H9 (cell line): ENCODE measurements around the gene LTBP2. TPM values are rescaled to one million over a fixed set of nuclear protein-coding genes. Genes with fewer than 3 reads are reported as not detected.

Source experiments
- DNase-seq: peaks from one replicate; pipeline ENCODE4 v3.0.0-alpha.2; 2017
- H2AFZ ChIP-seq: one replicate; pipeline ENCODE4 v1.6.1; 2013; ENCODE audit warnings: mild to moderate bottlenecking, low read length, control low read depth, moderate library complexity
- H2AK5ac ChIP-seq: 2 replicates; pipeline ENCODE4 v1.6.1; 2013; ENCODE audit warnings: low read length, control low read depth, mixed read lengths; ENCODE audit not compliant: insufficient read length
- H2BK120ac ChIP-seq: one replicate; pipeline ENCODE4 v1.6.1; 2013; ENCODE audit warnings: low read depth, mild to moderate bottlenecking, low read length, control low read depth, inconsistent platforms; ENCODE audit not compliant: poor library complexity, severe bottlenecking
- H2BK12ac ChIP-seq: 2 replicates; pipeline ENCODE4 v1.6.1; 2013; ENCODE audit warnings: low read length, control low read depth, mixed read lengths, low read depth; ENCODE audit not compliant: insufficient read length
- H2BK15ac ChIP-seq: 2 replicates; pipeline ENCODE4 v1.6.1; 2013; ENCODE audit warnings: low read depth, low read length, control low read depth
- H2BK20ac ChIP-seq: one replicate; pipeline ENCODE4 v1.6.1; 2013; ENCODE audit warnings: low read depth, mild to moderate bottlenecking, low read length, control low read depth, inconsistent platforms; ENCODE audit not compliant: poor library complexity, severe bottlenecking
- H2BK5ac ChIP-seq: 2 replicates; pipeline ENCODE4 v1.6.1; 2013; ENCODE audit warnings: low read length, control low read depth, mixed read lengths; ENCODE audit not compliant: insufficient read length
- H3K14ac ChIP-seq: 2 replicates; pipeline ENCODE4 v1.6.1; 2013; ENCODE audit warnings: low read length, control low read depth; ENCODE audit not compliant: insufficient read depth
- H3K18ac ChIP-seq: 2 replicates; pipeline ENCODE4 v1.6.1; 2013; ENCODE audit warnings: low read depth, mild to moderate bottlenecking, mixed read lengths, low read length, control low read depth; ENCODE audit not compliant: insufficient read length
- H3K23ac ChIP-seq: 2 replicates; pipeline ENCODE4 v1.6.1; 2013; ENCODE audit warnings: low read length, control low read depth, mixed read lengths, low read depth; ENCODE audit not compliant: insufficient read length
- H3K23me2 ChIP-seq: 2 replicates; pipeline ENCODE4 v1.6.1; 2013; ENCODE audit warnings: low read depth, mild to moderate bottlenecking, mixed read lengths, low read length, control low read depth; ENCODE audit not compliant: insufficient read length, poor library complexity, severe bottlenecking
- H3K27ac ChIP-seq: 2 replicates; pipeline ENCODE4 v1.5.1; 2013; ENCODE audit warnings: low read length, control low read depth, mixed read lengths, low read depth; ENCODE audit not compliant: insufficient read length
- H3K27me3 ChIP-seq: 2 replicates; pipeline ENCODE4 v1.6.1; 2013; ENCODE audit warnings: low read length, control low read depth, inconsistent platforms; ENCODE audit not compliant: insufficient read depth
- H3K4ac ChIP-seq: 2 replicates; pipeline ENCODE4 v1.6.1; 2013; ENCODE audit warnings: low read depth, mild to moderate bottlenecking, control low read depth, inconsistent platforms, low read length, moderate library complexity
- H3K4me1 ChIP-seq: 2 replicates; pipeline ENCODE4 v1.6.1; 2013; ENCODE audit warnings: low read length, control low read depth, inconsistent platforms; ENCODE audit not compliant: insufficient read depth
- H3K4me2 ChIP-seq: 2 replicates; pipeline ENCODE4 v1.6.1; 2013; ENCODE audit warnings: low read length, control low read depth, mixed read lengths; ENCODE audit not compliant: insufficient read length, insufficient read depth
- H3K56ac ChIP-seq: 2 replicates; pipeline ENCODE4 v1.6.1; 2013; ENCODE audit warnings: low read depth, mild to moderate bottlenecking, mixed read lengths, low read length, control low read depth; ENCODE audit not compliant: insufficient read length
- H3K79me1 ChIP-seq: 2 replicates; pipeline ENCODE4 v1.6.1; 2013; ENCODE audit warnings: low read depth, mild to moderate bottlenecking, moderate library complexity, low read length, control low read depth, inconsistent platforms; ENCODE audit not compliant: insufficient read depth, poor library complexity, severe bottlenecking
- H3K79me2 ChIP-seq: 2 replicates; pipeline ENCODE4 v1.6.1; 2013; ENCODE audit warnings: low read length, control low read depth, inconsistent platforms; ENCODE audit not compliant: insufficient read depth
- H3K9ac ChIP-seq: 2 replicates; pipeline ENCODE4 v1.6.1; 2013; ENCODE audit warnings: low read length, control low read depth, mixed read lengths; ENCODE audit not compliant: insufficient read length; ENCODE audit errors: extremely low read depth
- H3K9me3 ChIP-seq: one replicate; pipeline ENCODE4 v1.6.1; 2013; ENCODE audit warnings: low read depth, low read length, inconsistent platforms; ENCODE audit not compliant: control insufficient read depth
- H3T11ph ChIP-seq: one replicate; pipeline ENCODE4 v1.6.1; 2013; ENCODE audit warnings: mild to moderate bottlenecking, low read length, control low read depth, inconsistent platforms
- H4K20me1 ChIP-seq: one replicate; pipeline ENCODE4 v1.6.1; 2013; ENCODE audit not compliant: control insufficient read depth, insufficient read length, insufficient read depth
- H4K5ac ChIP-seq: 2 replicates; pipeline ENCODE4 v1.6.1; 2013; ENCODE audit warnings: low read depth, mild to moderate bottlenecking, mixed read lengths, low read length, control low read depth; ENCODE audit not compliant: insufficient read length
- H4K8ac ChIP-seq: replicated peaks from 2 replicates; pipeline ENCODE4 v1.6.1; 2013; ENCODE audit warnings: low read length, control low read depth, mixed read lengths, low read depth; ENCODE audit not compliant: insufficient read length
- H4K91ac ChIP-seq: 2 replicates; pipeline ENCODE4 v1.6.1; 2013; ENCODE audit warnings: low read depth, mild to moderate bottlenecking, moderate library complexity, mixed read lengths, low read length, control low read depth; ENCODE audit not compliant: insufficient read length
- H3K27ac Mint-ChIP-seq, 3 experiments: 2 replicates in 2 of 3; 3 replicates in 1 of 3; pipeline ENCODE4 v1.8.0; 2020 to 2021; ENCODE audit warnings: mixed read lengths in 3 of 3, mild to moderate bottlenecking in 1 of 3, moderate library complexity in 1 of 3
- H3K27me3 Mint-ChIP-seq: 2 replicates; pipeline ENCODE4 v1.8.0; 2021; ENCODE audit warnings: low read depth, mild to moderate bottlenecking, moderate library complexity, mixed read lengths
- H3K36me3 Mint-ChIP-seq, 3 experiments: 2 replicates in 2 of 3; 3 replicates in 1 of 3; pipeline ENCODE4 v1.8.0; 2020 to 2021; ENCODE audit warnings: low read depth in 3 of 3, mixed read lengths in 3 of 3; ENCODE audit not compliant: insufficient read depth in 1 of 3
- H3K4me1 Mint-ChIP-seq, 2 experiments: 2 replicates each; pipeline ENCODE4 v1.8.0; 2020; ENCODE audit warnings: mixed read lengths in 2 of 2
- H3K4me3 Mint-ChIP-seq, 2 experiments: 2 replicates in 1 of 2; 3 replicates in 1 of 2; pipeline ENCODE4 v1.8.0; 2020 to 2021; ENCODE audit warnings: mild to moderate bottlenecking in 2 of 2, mixed read lengths in 2 of 2, moderate library complexity in 1 of 2
- H3K9me3 Mint-ChIP-seq, 2 experiments: 2 replicates in 1 of 2; 3 replicates in 1 of 2; pipeline ENCODE4 v1.8.0; 2020; ENCODE audit warnings: mild to moderate bottlenecking in 2 of 2, mixed read lengths in 2 of 2, moderate library complexity in 1 of 2
- CTCF ChIP-seq: fragments of 200-600 bp; sonication (generic); conservative IDR thresholded peaks from 3 replicates; pipeline ENCODE4 v1.8.0; 2021; ENCODE audit warnings: antibody characterized with exemption, mild to moderate bottlenecking
- WGBS: extraction: QIAGEN DNeasy Blood & Tissue Kit; methylation state at CpG from one replicate; pipeline ENCODE4 v1.1.7; 2013; ENCODE audit warnings: missing lambda C conversion rate, low lambda C conversion rate, mixed read lengths; ENCODE audit not compliant: insufficient read length; ENCODE audit errors: extremely low coverage; 5-methylcytosine and 5-hydroxymethylcytosine counted together
- total RNA-seq: library from RNA; stranded (reverse); gene quantifications from 2 replicates; pipeline ENCODE4 v1.2.1, GENCODE V29; 2021

LTBP2 gene
- total RNA-seq, 1 experiment from 2014 or later = 0.77 TPM

DNA sequence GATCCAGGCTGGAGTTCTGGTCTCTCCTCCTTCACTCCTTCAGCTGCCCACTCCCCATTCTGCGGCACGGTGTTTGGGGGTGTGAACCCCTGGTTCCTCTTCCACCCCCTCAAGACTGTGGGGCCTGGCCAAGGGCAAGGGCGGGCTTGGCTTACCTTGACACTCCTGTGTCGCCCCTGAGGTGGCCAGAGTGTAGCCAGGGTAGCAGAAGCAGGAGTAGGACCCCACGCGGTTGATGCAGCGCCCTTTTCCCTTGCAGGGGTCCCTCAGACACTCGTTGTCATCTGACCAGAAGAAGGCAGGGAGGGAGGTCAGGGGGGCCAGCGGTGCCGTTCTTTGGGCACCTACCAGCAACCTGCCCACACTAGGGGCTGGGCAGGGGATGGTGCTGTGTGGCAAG, 90.3 kb downstream of the LTBP2 start:
- no peaks in the 10 kb centered on the region for H3K27me3 ChIP-seq
- no peak overlapping the region for H4K5ac ChIP-seq
- Mint-ChIP-seq H3K27me3 (peaks cover 4% of the 10 kb centered on the region), H3K4me3 (no peak overlapping the region), H3K36me3 (no peaks in the 10 kb centered on the region), H3K9me3 (no peaks in the 10 kb centered on the region), H3K27ac (peak overlapping the region in 1 of 3 experiments; percentile 40; a peak in 1 of 7 replicates), H3K4me1 (peaks cover 13 to 21% of the 10 kb centered on the region in 2 experiments)
- no peak overlapping the region for H4K8ac ChIP-seq
- no peak overlapping the region for H3K56ac ChIP-seq
- TF ChIP-seq CTCF = no peak
- no peak overlapping the region for H2AK5ac ChIP-seq
- H3K9me3 ChIP-seq = no peaks in the 10 kb centered on the region
- no peak overlapping the region for H2AFZ ChIP-seq
- WGBS = no CpG with 5 or more reads among the region's 10 CpGs
- no peak for DNase-seq
- no peak overlapping the region for H2BK120ac ChIP-seq
- no peaks in the 10 kb centered on the region for H4K20me1 ChIP-seq
- no peaks in the 10 kb centered on the region for H3K23me2 ChIP-seq
- H2BK12ac ChIP-seq = no peak overlapping the region
- H3K23ac ChIP-seq = no peak overlapping the region
- no peak overlapping the region for H2BK5ac ChIP-seq
- H3K79me1 ChIP-seq = no peaks in the 10 kb centered on the region
- no peak overlapping the region for H3K4me2 ChIP-seq
- H3K4ac ChIP-seq = no peak overlapping the region
- no peak overlapping the region for H2BK20ac ChIP-seq
- H3K4me1 ChIP-seq = no peaks in the 10 kb centered on the region
- no peaks in the 10 kb centered on the region for H3K79me2 ChIP-seq
- H4K91ac ChIP-seq = no peak overlapping the region
- H3K9ac ChIP-seq = no peak overlapping the region
- no peak overlapping the region for H3T11ph ChIP-seq
- H3K18ac ChIP-seq = no peak overlapping the region
- no peak overlapping the region for H3K14ac ChIP-seq
- H3K27ac ChIP-seq = no peak overlapping the region
- no peak overlapping the region for H2BK15ac ChIP-seq
